ENCODE data around the gene ANP32A.

DNA sequence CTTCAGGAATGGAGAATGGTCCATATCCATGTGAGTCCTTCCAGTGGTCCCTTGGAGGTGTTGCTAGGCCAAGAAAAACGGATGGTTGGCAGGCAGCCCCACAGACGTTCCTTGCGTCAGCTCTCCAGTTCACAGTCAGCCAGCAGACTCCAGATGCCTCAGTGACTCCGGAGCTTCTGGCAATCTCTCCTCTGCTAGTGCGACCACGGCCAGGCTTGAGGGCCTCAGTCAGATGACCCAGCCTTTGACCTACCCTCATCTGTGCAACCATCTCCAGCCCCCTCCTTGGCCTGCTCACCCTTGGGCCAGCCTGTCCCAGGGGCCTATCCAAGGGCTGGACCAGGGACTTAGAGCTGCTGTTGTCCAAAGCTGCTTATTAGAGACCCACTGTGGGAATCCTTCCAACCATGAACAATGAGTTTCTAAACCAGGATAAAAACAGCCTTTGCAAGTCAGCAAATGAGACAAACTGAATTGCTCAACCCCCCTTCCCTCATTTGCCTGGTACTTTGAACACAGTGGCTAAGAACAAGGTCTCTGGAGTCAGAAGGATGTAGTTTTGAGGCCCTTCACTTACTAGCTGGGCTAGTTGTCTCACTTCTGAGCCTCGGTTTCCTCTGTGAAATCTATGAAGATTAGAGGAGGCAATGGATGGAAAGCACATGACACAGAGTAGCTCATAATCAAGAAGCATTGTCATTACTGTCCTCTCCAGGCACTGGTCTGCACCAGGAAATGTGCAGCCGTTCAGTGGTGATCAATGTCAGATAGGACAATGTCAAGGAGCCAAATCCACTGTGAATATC is 44.8 kb downstream of the ANP32A start:
- TF ChIP-seq GATA2 (IDR thresholded peaks at IDR 0.05; ENCODE audit: low read depth, low read length) (no peak), GATA3 (IDR thresholded peaks at IDR 0.05; ENCODE audit: low read depth, low read length) (no peak)

All from SH-SY5Y (cell line).